ENCODE measurements around the gene ABCD2.
"Not testable (repeated sequence)": the region's sequence is repeated elsewhere in the genome, so short reads cannot be mapped to it uniquely, and the experiment has no call there.

The ABCD2 gene

DNA sequence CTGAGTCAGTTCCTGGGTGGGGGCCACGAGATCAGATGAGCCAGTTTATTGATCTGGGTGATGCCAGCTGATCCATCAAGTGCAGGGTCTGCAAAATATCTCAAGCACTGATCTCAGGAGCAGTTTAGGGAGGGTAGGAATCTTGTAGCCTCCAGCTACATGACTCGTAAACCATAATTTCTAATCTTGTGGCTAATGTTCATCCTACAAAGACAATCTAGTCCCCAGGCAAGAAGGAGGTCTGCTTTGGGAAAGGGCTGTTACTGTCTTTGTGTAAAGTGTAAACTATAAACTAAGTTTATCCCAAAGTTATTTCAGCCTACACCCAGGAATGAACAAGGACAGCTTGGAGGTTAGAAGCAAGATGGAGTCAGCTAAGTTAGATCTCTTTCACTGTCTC, 75.4 kb downstream of the ABCD2 start:
- in situ Hi-C loops (cut with MboI; ENCODE audit: low sequenced_read_pairs) = not testable (repeated sequence)

DNA sequence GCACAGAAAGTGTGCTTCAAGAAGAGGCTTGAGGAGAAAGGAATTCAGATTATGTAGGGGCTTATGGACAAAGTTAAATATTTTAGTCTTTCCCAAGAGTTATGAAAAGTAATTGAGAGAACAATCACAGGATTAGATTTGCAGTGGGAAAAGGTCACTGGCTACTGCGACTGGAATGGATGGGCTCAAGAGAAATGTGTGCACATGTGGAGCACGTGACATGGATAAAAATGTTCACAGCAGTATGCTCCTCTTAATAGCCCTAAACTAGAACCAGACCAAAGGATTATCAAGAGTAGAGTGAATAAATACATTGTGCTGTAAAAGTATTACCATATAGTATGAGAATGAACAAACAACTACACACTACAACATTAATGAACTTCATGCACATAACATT, 78.1 kb downstream of the ABCD2 start:
- in situ Hi-C loops (cut with MboI; ENCODE audit: low sequenced_read_pairs) = no loop called here

- in situ Hi-C loops (cut with MboI; ENCODE audit: low sequenced_read_pairs) = no loop called here
These were observed 80.9 kb downstream of the ABCD2 start for GRCh38 chr12:39538679-39539104.

DNA sequence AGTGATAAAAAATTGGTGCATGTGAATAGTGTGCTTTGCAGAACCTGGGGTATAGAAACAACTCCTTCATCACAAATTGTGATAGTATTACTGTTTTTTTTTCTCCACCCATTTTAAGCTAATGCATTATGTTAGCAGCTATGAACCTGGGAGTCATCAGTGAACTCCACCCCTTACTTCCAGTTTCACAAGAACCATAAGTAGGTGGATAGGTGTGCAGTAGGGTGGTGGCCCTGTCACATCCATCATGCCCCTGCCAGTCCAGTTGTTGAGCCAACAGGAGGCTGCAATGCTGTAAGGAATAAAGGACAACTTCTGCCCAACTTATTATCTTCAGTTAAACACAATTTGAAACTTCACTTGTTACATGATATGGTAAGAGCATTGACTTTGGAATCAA, 85.7 kb downstream of the ABCD2 start:
- in situ Hi-C loops (cut with MboI; ENCODE audit: low sequenced_read_pairs) = no loop called here

DNA sequence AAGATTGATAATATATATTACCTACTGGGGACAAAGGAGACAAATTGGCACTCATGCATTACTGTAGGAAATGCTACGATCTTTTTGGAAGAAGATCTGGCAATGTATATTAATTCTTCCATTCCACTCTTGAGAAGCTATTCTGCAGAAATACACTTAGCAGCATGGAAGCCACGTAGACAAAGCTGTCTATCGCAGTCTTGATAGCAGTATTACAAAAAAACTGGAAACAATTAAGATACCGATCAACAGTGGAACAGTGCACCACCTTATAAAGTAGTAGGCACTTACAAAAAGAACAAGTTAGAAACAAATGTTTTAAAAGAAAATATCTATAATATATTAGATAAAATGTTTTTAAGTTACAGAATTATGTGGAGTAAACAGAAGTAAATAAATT, 87.2 kb downstream of the ABCD2 start:
- in situ Hi-C loops (cut with MboI; ENCODE audit: low sequenced_read_pairs) = no loop called here

DNA sequence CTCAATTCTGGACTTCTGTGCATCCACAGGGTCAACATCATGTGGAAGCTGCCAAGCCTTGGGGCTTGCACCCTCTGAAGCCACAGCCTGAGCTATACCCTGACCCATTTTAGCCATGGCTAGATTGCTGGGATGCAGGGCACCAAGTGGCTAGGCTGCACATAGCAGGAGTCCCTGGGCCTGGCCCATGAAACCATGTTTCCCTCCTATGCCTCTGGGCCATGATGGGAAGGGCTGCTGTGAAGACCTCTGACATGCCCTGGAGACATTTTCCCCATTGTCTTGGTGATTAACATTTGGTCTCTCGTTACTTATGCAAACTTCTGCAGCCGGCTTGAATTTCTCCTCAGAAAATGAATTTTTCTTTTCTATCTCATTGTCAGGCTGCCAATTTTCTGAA, 92.6 kb downstream of the ABCD2 start:
- in situ Hi-C loops (cut with MboI; ENCODE audit: low sequenced_read_pairs) = no loop called here

- in situ Hi-C loops (cut with MboI; ENCODE audit: low sequenced_read_pairs) = not testable (repeated sequence)
These were observed 97.4 kb downstream of the ABCD2 start for GRCh38 chr12:39522167-39522566.

DNA sequence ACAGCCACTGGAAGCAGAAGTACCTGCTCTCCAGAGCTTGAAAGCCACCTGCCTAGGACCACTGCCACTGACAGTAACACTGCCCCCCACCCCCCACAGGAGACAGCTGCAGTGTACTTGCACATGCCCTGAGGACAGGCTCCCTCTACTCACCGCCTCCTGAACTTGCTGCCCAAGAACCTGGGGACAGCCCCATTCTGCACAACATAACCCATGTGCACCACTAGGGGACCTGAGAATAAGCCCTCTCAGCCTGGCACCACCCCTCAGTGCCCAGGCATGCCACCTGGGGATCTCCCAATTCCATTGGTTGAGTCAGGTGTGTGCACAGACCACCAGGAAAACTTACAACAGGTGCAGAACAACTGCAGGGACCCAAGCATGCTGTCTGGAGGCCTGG, 109.6 kb downstream of the ABCD2 start:
- in situ Hi-C loops (cut with MboI; ENCODE audit: low sequenced_read_pairs) = no loop called here

- in situ Hi-C loops (cut with MboI; ENCODE audit: low sequenced_read_pairs) = no loop called here
These were observed 114.0 kb downstream of the ABCD2 start for GRCh38 chr12:39505554-39505953.

DNA sequence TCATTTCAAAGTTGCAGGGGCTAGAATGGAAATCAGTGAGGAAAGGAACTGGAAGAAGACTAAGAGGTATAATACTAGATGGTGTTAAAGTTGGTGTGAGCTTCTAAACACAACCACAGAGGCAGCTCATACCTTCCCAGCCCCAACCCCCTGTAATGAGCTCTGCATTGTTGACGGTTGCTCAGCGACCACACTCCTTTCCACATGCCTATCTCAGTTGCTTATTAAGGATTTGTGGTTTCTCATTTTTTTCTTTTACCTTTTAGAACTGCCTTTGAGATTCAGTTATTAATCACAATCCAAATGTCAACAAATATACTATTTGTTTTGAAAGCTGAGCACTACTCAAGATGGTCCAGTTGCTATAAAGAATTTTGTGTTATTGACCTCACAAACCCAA, 114.6 kb downstream of the ABCD2 start:
- in situ Hi-C loops (cut with MboI; ENCODE audit: low sequenced_read_pairs) = no loop called here

GRCh38 chr12:39503439-39503838, 116.2 kb downstream of the ABCD2 start:
- in situ Hi-C loops (cut with MboI; ENCODE audit: low sequenced_read_pairs) = no loop called here

DNA sequence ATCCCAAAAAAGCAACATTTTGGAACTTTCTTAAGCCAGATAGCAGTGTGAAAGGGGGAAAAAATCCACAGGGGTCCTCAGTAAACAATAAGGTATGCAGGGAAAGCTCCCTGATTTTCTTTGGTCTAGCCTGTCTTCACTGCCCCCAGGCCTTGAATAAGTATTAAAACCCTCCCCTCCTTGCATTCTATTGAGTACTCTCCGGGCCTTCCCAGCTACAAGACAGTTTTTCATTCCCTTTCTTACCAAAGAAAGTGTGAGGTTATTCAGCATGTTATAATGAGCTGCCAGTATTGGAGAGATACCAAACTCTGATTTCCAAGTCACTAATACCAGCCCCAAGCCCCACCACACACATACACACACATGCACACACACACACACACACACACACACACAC, 116.9 kb downstream of the ABCD2 start:
- in situ Hi-C loops (cut with MboI; ENCODE audit: low sequenced_read_pairs) = no loop called here

Measured in HL-60/S4 treated with phorbol 12-myristate 13-acetate at 8.2 ng/mL for 4 days and 3 days (cell line).